Small intestine (tissue), 7 donors: Measurements from ENCODE around the gene KLHL3. TPM values are rescaled to one million over a fixed set of nuclear protein-coding genes. Genes with fewer than 3 reads are reported as not detected.

ENCODE experiments used
- DNase-seq, 2 donors: peaks; one replicate each; pipeline versions ENCODE4 v3.0.0 to v3.0.0-alpha.2; 2013
- FAIRE-seq: peaks from 2 replicates; lab custom pipeline; 2012; peaks lifted over from hg19 to GRCh38; lab: Jason Lieb, UNC
- H3K27ac ChIP-seq, 3 donors: one replicate each; pipeline ENCODE4 v1.5.1; 2013; ENCODE audit warnings: low read length in 2 of 3, mild to moderate bottlenecking in 2 of 3, control low read depth in 1 of 3, inconsistent platforms in 1 of 3, low read depth in 1 of 3, moderate library complexity in 1 of 3
- H3K27me3 ChIP-seq, 3 donors: one replicate each; pipeline ENCODE4 v1.6.1; 2013; ENCODE audit warnings: low read length in 3 of 3, inconsistent platforms in 1 of 3; ENCODE audit not compliant: control insufficient read depth in 3 of 3, insufficient read depth in 3 of 3
- H3K36me3 ChIP-seq, 3 donors: one replicate each; pipeline ENCODE4 v1.6.1; 2013; ENCODE audit warnings: low read length in 3 of 3, inconsistent platforms in 1 of 3, low read depth in 1 of 3, mild to moderate bottlenecking in 1 of 3, moderate library complexity in 1 of 3; ENCODE audit not compliant: control insufficient read depth in 3 of 3, insufficient read depth in 2 of 3
- H3K4me1 ChIP-seq, 3 donors: one replicate each; pipeline ENCODE4 v1.6.1; 2013; ENCODE audit warnings: low read length in 2 of 3, inconsistent platforms in 1 of 3, low read depth in 1 of 3, mild to moderate bottlenecking in 1 of 3, moderate library complexity in 1 of 3; ENCODE audit not compliant: control insufficient read depth in 3 of 3, insufficient read depth in 2 of 3
- H3K4me3 ChIP-seq, 3 donors: one replicate each; pipeline ENCODE4 v1.5.1; 2013; ENCODE audit warnings: low read length in 3 of 3, control low read depth in 1 of 3, inconsistent platforms in 1 of 3, low read depth in 1 of 3, mild to moderate bottlenecking in 1 of 3, moderate library complexity in 1 of 3
- H3K9me3 ChIP-seq, 2 donors: one replicate each; pipeline ENCODE4 v1.6.1; 2013; ENCODE audit warnings: low read depth in 1 of 2, low read length in 1 of 2; ENCODE audit not compliant: control insufficient read depth in 2 of 2, insufficient read depth in 1 of 2
- WGBS, 3 donors: extraction: QIAGEN DNeasy Blood & Tissue Kit; methylation state at CpG; one replicate each; pipeline ENCODE4 v1.1.7; 2013; 5-methylcytosine and 5-hydroxymethylcytosine counted together
- polyA plus RNA-seq, 4 donors: library from polyadenylated mRNA; stranded (reverse) in 3 of 4; unstranded in 1 of 4; fragments of 200-250 nt in 3 of 4; fragments of 120-200 nt in 1 of 4; gene quantifications; one replicate each; pipeline versions ENCODE4 v1.2.1 to v1.2.3, GENCODE V29; 2013
- donor health status: healthy with polysubstance abuse.
- donor health status: control.
- donor health status: control.
- donor health status: Bipolar disorder and iron deficiency.
- donor health status: healthy.

KLHL3 gene
- polyA plus RNA-seq, 4 donors = 0.67 to 6.5 (median 1.8) TPM

DNA sequence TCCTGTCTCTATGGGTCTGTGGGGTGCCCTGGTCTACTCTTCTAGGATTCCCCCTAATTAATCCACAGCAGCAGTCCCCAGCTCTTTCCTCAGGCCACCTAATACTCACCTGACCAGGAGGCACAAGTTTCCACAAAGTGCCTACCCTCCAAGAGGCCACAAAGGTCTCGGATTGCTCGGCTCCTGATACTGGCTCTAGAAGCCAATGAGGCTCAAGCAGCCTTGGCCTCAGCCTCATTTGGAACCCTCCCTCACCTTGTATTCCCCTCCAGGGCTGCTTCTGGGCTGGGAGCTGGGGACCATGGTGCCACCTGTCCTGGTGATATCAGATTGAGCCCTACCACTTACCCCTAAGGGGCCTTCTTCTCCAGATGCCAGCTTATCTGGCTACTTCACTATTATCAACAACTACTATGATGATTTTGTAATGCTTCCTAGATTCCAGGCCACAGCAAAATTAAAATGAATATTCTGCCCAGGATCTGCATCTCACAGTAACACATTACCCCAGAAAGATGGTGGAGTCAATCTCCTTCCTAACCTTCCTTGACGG, 133.1 kb downstream of the KLHL3 start:
- no peaks in the 10 kb centered on the region for H3K27me3 ChIP-seq
- no peak for FAIRE-seq
- H3K4me3 ChIP-seq = no peak overlapping the region
- no peaks in the 10 kb centered on the region for H3K4me1 ChIP-seq
- H3K27ac ChIP-seq = no peak overlapping the region
- DNase-seq = no peak
- no peaks in the 10 kb centered on the region for H3K9me3 ChIP-seq
- 89 to 95% (median 91%) methylated on average over 3 of the region's 3 CpGs for WGBS, 3 donors
- H3K36me3 ChIP-seq = no peaks in the 10 kb centered on the region

DNA sequence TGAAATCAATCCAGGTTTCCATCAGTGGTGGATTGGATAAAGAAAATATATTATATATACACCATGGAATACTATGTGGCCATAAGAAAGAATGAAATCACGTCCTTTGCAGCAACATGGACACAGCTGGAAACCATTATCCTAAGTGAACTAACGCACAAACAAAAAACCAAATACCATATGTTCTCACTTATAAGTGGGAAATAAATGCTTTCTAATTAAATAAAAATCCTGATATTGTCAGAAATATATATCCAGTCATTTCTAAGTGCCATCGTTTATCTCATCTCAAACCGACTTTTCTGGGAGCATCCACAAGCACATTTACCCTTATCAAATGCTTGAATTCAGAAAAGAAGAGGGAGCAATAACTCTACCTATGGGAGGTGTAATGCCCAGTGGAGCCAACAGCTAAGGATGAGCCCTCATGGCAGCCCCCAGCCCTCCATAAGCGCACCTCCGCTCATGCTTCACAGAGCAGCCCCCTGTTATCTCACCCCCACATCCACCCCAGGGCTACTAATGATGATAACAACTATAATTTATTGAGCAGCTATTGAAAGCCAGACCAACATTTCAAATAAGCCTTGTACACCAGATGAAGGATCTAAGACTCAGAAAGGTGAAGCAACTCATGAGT, 135.0 kb downstream of the KLHL3 start:
- Histone ChIP-seq H3K27ac (no peak overlapping the region), H3K4me3 (no peak overlapping the region), H3K9me3 (no peaks in the 10 kb centered on the region), H3K27me3 (peaks cover 0 to 1% (median 0%) of the 10 kb centered on the region in 3 donors), H3K4me1 (no peaks in the 10 kb centered on the region), H3K36me3 (no peaks in the 10 kb centered on the region)
- FAIRE-seq = no peak
- WGBS, 3 donors = 75 to 83% (median 82%) methylated on average over 6 of the region's 6 CpGs
- no peak for DNase-seq

DNA sequence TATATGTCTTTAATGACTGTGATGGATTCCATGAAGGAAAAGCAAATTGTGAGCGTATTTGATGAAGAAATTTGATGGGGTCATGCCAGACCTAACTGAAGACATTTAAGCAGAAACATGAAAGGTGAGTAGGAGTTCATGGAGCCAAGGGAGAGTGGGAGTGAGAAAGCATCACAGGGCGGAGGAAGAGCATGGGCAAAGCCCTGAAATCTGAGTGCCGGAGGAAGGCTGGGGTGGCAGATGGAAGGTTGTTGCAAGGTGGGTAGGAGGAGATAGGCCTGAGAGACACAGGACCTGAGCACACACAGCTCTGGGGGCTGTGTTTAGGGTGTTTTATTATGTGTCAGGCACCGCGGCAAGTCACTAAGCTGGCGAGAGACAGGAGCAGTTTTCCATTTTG, 136.4 kb downstream of the KLHL3 start:
- 82 to 89% (median 85%) methylated on average over 6 of the region's 6 CpGs for WGBS, 3 donors
- H3K27ac ChIP-seq = no peak overlapping the region
- H3K4me1 ChIP-seq = no peaks in the 10 kb centered on the region
- H3K9me3 ChIP-seq = no peaks in the 10 kb centered on the region
- DNase-seq = no peak
- no peak for FAIRE-seq
- no peaks in the 10 kb centered on the region for H3K36me3 ChIP-seq
- no peak overlapping the region for H3K4me3 ChIP-seq
- peaks cover 0 to 3% (median 0%) of the 10 kb centered on the region in 3 donors for H3K27me3 ChIP-seq

DNA sequence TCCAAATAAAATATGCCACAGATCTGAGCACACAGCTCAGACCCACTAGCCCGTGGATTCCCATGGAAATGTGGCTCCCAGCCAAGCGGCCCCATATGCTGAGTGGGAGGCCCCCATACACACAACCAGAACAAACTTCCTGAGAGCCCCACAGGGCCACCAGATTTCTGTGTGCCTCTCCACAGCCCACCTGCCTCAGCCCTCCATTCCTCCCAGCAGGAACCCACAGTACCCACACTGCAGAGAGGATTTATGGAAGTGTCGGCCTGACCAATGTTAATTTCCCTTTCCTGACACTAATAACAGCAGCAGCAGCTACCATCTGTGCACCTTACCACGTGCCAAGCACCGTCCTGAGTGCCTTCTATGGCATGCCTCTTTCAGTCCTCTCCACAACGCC, 137.5 kb downstream of the KLHL3 start:
- WGBS, 3 donors = 51 to 52% (median 51%) methylated on average over 6 of the region's 6 CpGs
- H3K36me3 ChIP-seq = no peaks in the 10 kb centered on the region
- H3K4me1 ChIP-seq = no peaks in the 10 kb centered on the region
- no peak overlapping the region for H3K4me3 ChIP-seq
- no peak overlapping the region for H3K27ac ChIP-seq
- DNase-seq (no peak), FAIRE-seq (no peak)
- no peaks in the 10 kb centered on the region for H3K9me3 ChIP-seq
- H3K27me3 ChIP-seq = peaks cover 0 to 3% (median 0%) of the 10 kb centered on the region in 3 donors

DNA sequence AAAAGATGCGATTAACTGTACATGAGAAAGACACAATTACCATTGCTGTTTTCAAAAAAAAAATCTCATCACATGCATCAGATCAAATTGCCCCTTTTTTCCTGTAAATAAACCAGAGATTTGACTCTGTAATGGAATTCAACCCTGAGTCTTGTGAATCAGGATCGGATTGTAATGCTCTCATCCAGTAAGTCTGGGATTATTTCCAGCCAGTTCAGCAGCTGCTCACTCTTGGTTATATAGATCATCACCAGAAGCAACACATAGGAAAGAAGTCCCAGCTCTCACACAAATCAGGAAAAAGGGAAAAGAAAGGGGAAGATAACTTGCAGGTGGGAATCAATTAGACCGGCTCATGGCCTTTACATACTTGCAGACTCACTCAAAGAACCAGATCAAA, 138.9 kb downstream of the KLHL3 start:
- no peaks in the 10 kb centered on the region for H3K4me1 ChIP-seq
- H3K4me3 ChIP-seq = no peak overlapping the region
- no peaks in the 10 kb centered on the region for H3K36me3 ChIP-seq
- FAIRE-seq (no peak), DNase-seq (no peak)
- H3K9me3 ChIP-seq = no peaks in the 10 kb centered on the region
- WGBS, 3 donors = 72 to 82% (median 75%) methylated on average over 3 of the region's 3 CpGs
- H3K27me3 ChIP-seq = peaks cover 0 to 3% (median 0%) of the 10 kb centered on the region in 3 donors
- no peak overlapping the region for H3K27ac ChIP-seq

DNA sequence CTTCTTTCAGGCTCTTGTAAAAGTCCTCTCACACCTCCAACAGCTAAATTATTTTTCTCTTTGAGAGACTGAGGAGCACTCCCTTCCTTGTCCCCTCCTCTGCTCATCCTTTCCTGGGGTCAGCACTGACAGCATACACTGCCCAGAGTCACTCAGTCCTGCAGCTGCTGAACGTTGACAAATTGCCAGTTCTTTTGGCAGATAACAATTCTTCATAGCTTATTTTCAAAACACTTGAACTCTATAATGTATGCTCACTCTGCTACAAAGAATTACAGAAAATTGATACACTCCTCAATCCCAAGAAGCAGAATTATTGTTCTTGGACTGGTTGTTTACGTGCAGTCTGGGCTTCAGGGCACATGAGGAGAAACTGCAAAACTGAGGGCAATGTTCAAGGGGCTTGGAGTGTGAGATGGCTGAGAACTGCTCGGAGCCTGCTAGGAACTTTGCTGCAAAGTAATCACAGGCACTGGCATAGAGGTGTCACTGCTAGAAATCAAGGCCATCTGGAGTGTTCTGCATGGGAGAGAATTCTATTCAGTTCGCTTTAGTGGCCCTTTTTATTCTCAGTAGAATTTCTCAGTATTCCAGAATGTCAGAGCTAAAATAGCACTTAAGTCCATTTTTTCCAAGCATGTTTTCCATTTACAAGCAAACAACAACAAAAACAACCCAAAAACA, 140.4 kb downstream of the KLHL3 start:
- H3K9me3 ChIP-seq = peaks cover 0 to 3% of the 10 kb centered on the region in 2 donors
- H3K4me1 ChIP-seq = no peaks in the 10 kb centered on the region
- no peaks in the 10 kb centered on the region for H3K36me3 ChIP-seq
- H3K27ac ChIP-seq = no peak overlapping the region
- 39 to 52% (median 44%) methylated on average over 4 of the region's 4 CpGs for WGBS, 3 donors
- DNase-seq = no peak
- H3K27me3 ChIP-seq = peaks cover 0 to 3% (median 0%) of the 10 kb centered on the region in 3 donors
- no peak overlapping the region for H3K4me3 ChIP-seq
- no peak for FAIRE-seq

DNA sequence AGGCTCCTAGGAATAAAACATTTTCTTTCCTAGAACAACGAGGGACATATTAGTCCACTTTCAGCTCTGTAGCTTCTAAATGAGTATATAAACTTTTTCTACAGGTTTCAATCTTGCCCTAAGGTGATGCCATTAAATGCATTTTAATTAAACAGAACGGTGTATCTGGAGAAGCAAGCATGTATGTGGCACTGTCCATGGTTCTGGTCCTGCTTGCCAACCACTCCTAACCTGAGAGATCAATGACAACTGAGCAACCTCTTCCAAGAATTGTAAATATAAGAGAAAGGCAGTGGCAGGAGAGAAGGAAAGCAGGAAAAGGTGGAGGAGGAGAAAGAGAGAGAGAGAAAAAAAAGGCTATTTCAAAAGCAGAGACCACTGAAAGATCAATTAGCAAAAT, 141.2 kb downstream of the KLHL3 start:
- no peaks in the 10 kb centered on the region for H3K36me3 ChIP-seq
- no peak for DNase-seq
- peaks cover 0 to 3% (median 0%) of the 10 kb centered on the region in 3 donors for H3K27me3 ChIP-seq
- H3K9me3 ChIP-seq = peaks cover 0 to 3% of the 10 kb centered on the region in 2 donors
- H3K27ac ChIP-seq = no peak overlapping the region
- FAIRE-seq = no peak
- H3K4me1 ChIP-seq = no peaks in the 10 kb centered on the region
- WGBS, 3 donors = 30 to 36% (median 34%) methylated on average over 2 of the region's 2 CpGs
- no peak overlapping the region for H3K4me3 ChIP-seq

DNA sequence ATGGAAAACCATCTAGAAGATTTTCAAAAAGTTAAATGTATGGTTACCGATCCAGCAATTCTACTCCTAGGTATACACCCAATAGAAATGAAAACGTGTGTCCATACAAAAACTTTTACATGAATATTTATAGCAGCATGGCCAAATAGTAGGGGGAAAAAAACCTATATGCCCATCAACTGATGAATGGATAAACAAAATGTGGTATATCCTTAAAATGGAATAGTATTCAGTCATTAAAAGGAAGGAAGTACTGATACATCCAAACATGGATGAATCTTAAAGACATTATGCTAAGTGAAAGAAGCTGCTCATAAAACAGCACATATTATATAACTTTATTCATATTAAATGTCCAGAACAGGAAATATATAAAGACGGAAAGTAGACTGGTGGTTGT, 143.6 kb downstream of the KLHL3 start:
- H3K9me3 ChIP-seq = peaks cover 0 to 3% of the 10 kb centered on the region in 2 donors
- WGBS, 3 donors = 84 to 89% (median 84%) methylated on average over 3 of the region's 3 CpGs
- FAIRE-seq = no peak
- H3K4me1 ChIP-seq = no peaks in the 10 kb centered on the region
- no peak overlapping the region for H3K4me3 ChIP-seq
- H3K27ac ChIP-seq = no peak overlapping the region
- no peaks in the 10 kb centered on the region for H3K36me3 ChIP-seq
- peaks cover 0 to 3% (median 0%) of the 10 kb centered on the region in 3 donors for H3K27me3 ChIP-seq
- DNase-seq = no peak
